OCI-LY1 (cell line): Measurements from ENCODE around the gene ZNF655.

ENCODE experiments used
- CTCF ChIP-seq: fragments of 200-600 bp; sonication (generic), shearing (Covaris generic); IDR thresholded peaks from 2 replicates; pipeline ENCODE4 v1.5.1; 2017; ENCODE audit warnings: mild to moderate bottlenecking, antibody characterized with exemption, low read length, moderate library complexity, mixed read lengths
- EZH2 ChIP-seq: fragments of 200-600 bp; sonication (generic), shearing (Covaris generic); IDR thresholded peaks from 2 replicates; pipeline ENCODE4 v1.8.0; 2017; ENCODE audit warnings: borderline replicate concordance, mixed run types, mild to moderate bottlenecking, antibody characterized with exemption, low read length, moderate library complexity, mixed read lengths

GRCh38 chr7:99576251-99576650 is 17.8 kb downstream of the ZNF655 start:
- TF ChIP-seq EZH2 (no peak), CTCF (no peak)
